ENCODE data around the gene FGG. TPM values are rescaled to one million over a fixed set of nuclear protein-coding genes. Genes with fewer than 3 reads are reported as not detected.

Gene FGG
- total RNA-seq, 6 experiments from 2014 or later = not detected

GRCh38 chr4:154618708-154619315 is 6.4 kb upstream of the FGG start:
- Mint-ChIP-seq H3K27me3 (ENCODE audit: insufficient read depth) (no peaks in the 10 kb centered on the region; the same call in 1 of the 2 replicates), H3K4me1 (ENCODE audit: low read depth) (no peaks in the 10 kb centered on the region)

GRCh38 chr4:154617820-154618317 is 5.4 kb upstream of the FGG start:
- no peaks in the 10 kb centered on the region; the same call in 1 of the 2 replicates for H3K27me3 Mint-ChIP-seq (ENCODE audit: insufficient read depth)
- no peak for DNase-seq
- no peak overlapping the region for H3K27ac Mint-ChIP-seq
- H3K36me3 Mint-ChIP-seq (ENCODE audit: low read depth) = no peaks in the 10 kb centered on the region
- no peaks in the 10 kb centered on the region for H3K9me3 Mint-ChIP-seq
- no peak overlapping the region for H3K4me3 Mint-ChIP-seq
- no peak for TF ChIP-seq CTCF (IDR thresholded peaks at IDR 0.05)
- H3K4me1 Mint-ChIP-seq (ENCODE audit: low read depth) = no peaks in the 10 kb centered on the region

More at GRCh38 chr4:154618708-154619315, 6.4 kb upstream of the FGG start:
- peak; percentile 81 for TF ChIP-seq CTCF (IDR thresholded peaks at IDR 0.05)
- Mint-ChIP-seq H3K27ac (no peak overlapping the region), H3K9me3 (no peaks in the 10 kb centered on the region), H3K4me3 (no peak overlapping the region), H3K36me3 (ENCODE audit: low read depth) (no peaks in the 10 kb centered on the region)
- DNase-seq = peak; percentile 28

- Mint-ChIP-seq H3K27ac (no peak overlapping the region), H3K36me3 (ENCODE audit: low read depth) (no peaks in the 10 kb centered on the region), H3K4me3 (no peak overlapping the region), H3K9me3 (no peaks in the 10 kb centered on the region), H3K27me3 (ENCODE audit: insufficient read depth) (no peaks in the 10 kb centered on the region), H3K4me1 (ENCODE audit: low read depth) (no peaks in the 10 kb centered on the region)
- TF ChIP-seq CTCF (IDR thresholded peaks at IDR 0.05) = no peak
- no peak for DNase-seq
Measured at GRCh38 chr4:154616731-154617130, 4.3 kb upstream of the FGG start.

- Mint-ChIP-seq H3K4me3 (no peak overlapping the region), H3K4me1 (ENCODE audit: low read depth) (no peaks in the 10 kb centered on the region), H3K27ac (no peak overlapping the region), H3K9me3 (no peaks in the 10 kb centered on the region), H3K27me3 (ENCODE audit: insufficient read depth) (no peaks in the 10 kb centered on the region), H3K36me3 (ENCODE audit: low read depth) (no peaks in the 10 kb centered on the region)
- TF ChIP-seq CTCF (IDR thresholded peaks at IDR 0.05) = no peak
- DNase-seq = no peak
Measured at GRCh38 chr4:154616287-154616686, 3.8 kb upstream of the FGG start.

GRCh38 chr4:154615211-154615610 is 2.8 kb upstream of the FGG start:
- no peaks in the 10 kb centered on the region for H3K4me1 Mint-ChIP-seq (ENCODE audit: low read depth)
- H3K27ac Mint-ChIP-seq = no peak overlapping the region
- no peak for TF ChIP-seq CTCF (IDR thresholded peaks at IDR 0.05)
- no peaks in the 10 kb centered on the region for H3K9me3 Mint-ChIP-seq
- H3K36me3 Mint-ChIP-seq (ENCODE audit: low read depth) = no peaks in the 10 kb centered on the region
- H3K4me3 Mint-ChIP-seq = no peak overlapping the region
- DNase-seq = no peak
- H3K27me3 Mint-ChIP-seq (ENCODE audit: insufficient read depth) = no peaks in the 10 kb centered on the region

Measured in HFFc6 (cell line).